SHP77 (cell line): ENCODE data around the gene RRAS2.
"Not testable (repeated sequence)": the region's sequence is repeated elsewhere in the genome, so short reads cannot be mapped to it uniquely, and the experiment has no call there.

Source experiments
- DNase-seq, 2 experiments: peaks; one replicate each; lab custom pipeline; 2025; lab: John Stamatoyannopoulos, UW

RRAS2 gene

GRCh38 chr11:14306481-14306880 lies 52.5 kb downstream of the RRAS2 start:
- no peak for DNase-seq

GRCh38 chr11:14305649-14306048 lies 53.3 kb downstream of the RRAS2 start:
- no peak for DNase-seq

- DNase-seq, result no peak
Measured at GRCh38 chr11:14304601-14305000, 54.4 kb downstream of the RRAS2 start.

GRCh38 chr11:14300661-14301304 lies 58.2 kb downstream of the RRAS2 start:
- DNase-seq, result peak; percentile 4 to 6

GRCh38 chr11:14299921-14300320 lies 59.1 kb downstream of the RRAS2 start:
- no peak for DNase-seq

- DNase-seq, result no peak
Measured at GRCh38 chr11:14290422-14290821, 68.6 kb downstream of the RRAS2 start.

- DNase-seq, result no peak
Measured at GRCh38 chr11:14288189-14288935, 70.6 kb downstream of the RRAS2 start.

- not testable (repeated sequence) for DNase-seq
Measured at GRCh38 chr11:14278869-14279268, 80.1 kb downstream of the RRAS2 start.

GRCh38 chr11:14275076-14275475 lies 83.9 kb downstream of the RRAS2 start:
- DNase-seq, result no peak

- no peak for DNase-seq
Measured at GRCh38 chr11:14273895-14274294, 85.1 kb downstream of the RRAS2 start.

GRCh38 chr11:14270690-14271542 lies 88.1 kb downstream of the RRAS2 start:
- no peak for DNase-seq

GRCh38 chr11:14269692-14270573 lies 89.0 kb downstream of the RRAS2 start:
- DNase-seq, result no peak

GRCh38 chr11:14267861-14268635 lies 90.9 kb downstream of the RRAS2 start:
- no peak for DNase-seq

- DNase-seq, result no peak
Measured at GRCh38 chr11:14266622-14267021, 92.4 kb downstream of the RRAS2 start.

GRCh38 chr11:14264966-14265365 lies 94.0 kb downstream of the RRAS2 start:
- DNase-seq, result no peak

GRCh38 chr11:14262271-14262846 lies 96.6 kb downstream of the RRAS2 start:
- no peak for DNase-seq

- no peak for DNase-seq
Measured at GRCh38 chr11:14261066-14261465, 97.9 kb downstream of the RRAS2 start.

GRCh38 chr11:14259878-14260277 lies 99.1 kb downstream of the RRAS2 start:
- no peak for DNase-seq

GRCh38 chr11:14259186-14259784 lies 99.7 kb downstream of the RRAS2 start:
- no peak for DNase-seq
